Mesodermal cell (in vitro differentiated cells): ENCODE results near the gene BCL2L2.

Source experiments
- H3K27ac ChIP-seq: 2 replicates; pipeline ENCODE4 v1.7.0; 2013; ENCODE audit warnings: mild to moderate bottlenecking, low read depth, low read length, moderate library complexity; ENCODE audit not compliant: severe bottlenecking
- H3K36me3 ChIP-seq: 2 replicates; pipeline ENCODE4 v1.7.1; 2013; ENCODE audit warnings: mild to moderate bottlenecking, low read length, moderate library complexity; ENCODE audit not compliant: control insufficient read depth, insufficient read depth
- H3K4me1 ChIP-seq: one replicate; pipeline ENCODE4 v1.7.1; 2013; ENCODE audit warnings: mild to moderate bottlenecking, low read length; ENCODE audit not compliant: insufficient read depth, control insufficient read depth, poor library complexity, severe bottlenecking
- H3K4me3 ChIP-seq: 2 replicates; pipeline ENCODE4 v1.7.0; 2013; ENCODE audit warnings: low read length, control low read depth, mild to moderate bottlenecking; ENCODE audit not compliant: insufficient read depth, poor library complexity, severe bottlenecking; ENCODE audit errors: extremely low read depth
- H3K9me3 ChIP-seq: 2 replicates; pipeline ENCODE4 v1.7.1; 2013; ENCODE audit warnings: mild to moderate bottlenecking, low read length, moderate library complexity; ENCODE audit not compliant: control insufficient read depth
- WGBS, 2 experiments: methylation state at CpG; one replicate each; pipeline ENCODE4 v1.1.5; 2013; ENCODE audit warnings: missing lambda C conversion rate in 2 of 2; ENCODE audit not compliant: insufficient coverage in 2 of 2; 5-methylcytosine and 5-hydroxymethylcytosine counted together

The BCL2L2 gene

GRCh38 chr14:23349156-23349845 lies 42.7 kb downstream of the BCL2L2 start:
- 91 to 100% methylated on average over 2 to 8 of the region's 8 CpGs for WGBS, 2 experiments
- Histone ChIP-seq H3K9me3 (no peaks in the 10 kb centered on the region), H3K27ac (no peak overlapping the region), H3K4me3 (no peak overlapping the region), H3K36me3 (peaks cover 8% of the 10 kb centered on the region), H3K4me1 (peaks cover 4% of the 10 kb centered on the region)

GRCh38 chr14:23351681-23352505 lies 45.3 kb downstream of the BCL2L2 start:
- H3K27ac ChIP-seq: no peak overlapping the region
- H3K4me1 ChIP-seq: no peaks in the 10 kb centered on the region
- H3K36me3 ChIP-seq: peaks cover 13% of the 10 kb centered on the region
- H3K9me3 ChIP-seq: no peaks in the 10 kb centered on the region
- WGBS, 2 experiments: 8 to 13% methylated on average over 46 to 52 of the region's 61 CpGs
- peak overlapping the region; percentile 76 for H3K4me3 ChIP-seq

- H3K4me1 ChIP-seq: no peaks in the 10 kb centered on the region
- H3K36me3 ChIP-seq: peaks cover 20% of the 10 kb centered on the region
- no peaks in the 10 kb centered on the region for H3K9me3 ChIP-seq
- peak within 1 kb of the TSS; percentile 76 for H3K4me3 ChIP-seq
- 3 to 4% methylated on average over 23 to 25 of the region's 42 CpGs for WGBS, 2 experiments
- peak within 1 kb of the TSS; percentile 45 for H3K27ac ChIP-seq
These were observed 46.1 kb downstream of the BCL2L2 start, which contains the start of gene SLC22A17 for GRCh38 chr14:23352506-23353432. Gene SLC22A17 (minus strand): TSS chr14:23352887.

DNA sequence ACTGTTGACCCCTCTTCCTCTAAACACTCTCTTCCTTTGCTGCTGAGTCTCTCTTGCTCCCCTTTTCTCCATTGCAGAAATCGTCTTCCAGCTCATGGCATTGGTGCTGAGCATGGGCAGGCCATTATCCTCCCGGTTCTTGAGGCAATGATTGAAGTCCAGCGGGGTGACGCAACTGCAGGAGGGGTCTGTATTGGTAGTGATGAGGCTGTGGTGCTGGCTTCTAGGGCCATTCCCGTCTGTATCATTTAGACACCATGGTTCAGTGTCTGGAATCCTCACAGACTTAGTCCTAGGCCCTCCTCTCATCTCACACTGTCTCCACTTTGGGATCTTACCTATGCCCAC lies 46.8 kb downstream of the BCL2L2 start:
- Histone ChIP-seq H3K9me3 (no peaks in the 10 kb centered on the region), H3K36me3 (peaks cover 22% of the 10 kb centered on the region), H3K27ac (no peak overlapping the region), H3K4me3 (no peak overlapping the region), H3K4me1 (no peaks in the 10 kb centered on the region)
- 100% methylated on average over 1 of the region's 5 CpGs for WGBS, 2 experiments

- H3K27ac ChIP-seq: no peak overlapping the region
- no peaks in the 10 kb centered on the region for H3K4me1 ChIP-seq
- 92% methylated on average over 4 to 5 of the region's 6 CpGs for WGBS, 2 experiments
These were observed 48.4 kb downstream of the BCL2L2 start for GRCh38 chr14:23354990-23355389.

GRCh38 chr14:23355871-23356435 lies 49.3 kb downstream of the BCL2L2 start:
- Histone ChIP-seq H3K4me3 (no peak overlapping the region), H3K27ac (no peak overlapping the region), H3K4me1 (no peaks in the 10 kb centered on the region), H3K9me3 (no peaks in the 10 kb centered on the region), H3K36me3 (peaks cover 46% of the 10 kb centered on the region)
- 90 to 100% methylated on average over 1 of the region's 6 CpGs for WGBS, 2 experiments

More at GRCh38 chr14:23354990-23355389, 48.4 kb downstream of the BCL2L2 start:
- Histone ChIP-seq H3K9me3 (no peaks in the 10 kb centered on the region), H3K36me3 (peaks cover 36% of the 10 kb centered on the region), H3K4me3 (no peak overlapping the region)

DNA sequence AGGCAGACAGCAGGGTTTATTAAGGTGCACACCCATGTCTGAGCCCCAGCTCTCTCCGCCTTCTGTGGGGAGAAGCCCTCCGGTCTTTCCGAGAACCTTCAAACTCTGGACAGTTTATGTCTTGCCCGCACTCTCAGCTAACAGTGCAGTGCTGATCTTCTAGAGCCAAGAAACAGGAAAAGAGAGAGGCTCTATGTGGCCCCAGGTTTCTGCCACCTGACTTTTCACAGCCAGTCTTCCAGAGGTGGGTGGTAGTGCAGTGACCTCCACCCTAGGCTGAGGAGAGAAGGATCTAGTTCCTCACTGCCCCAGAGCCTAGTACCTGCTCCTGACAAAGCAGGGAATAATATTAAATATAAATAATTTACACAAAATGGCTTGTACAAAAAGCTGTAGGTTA lies 50.0 kb downstream of the BCL2L2 start:
- no peaks in the 10 kb centered on the region for H3K4me1 ChIP-seq
- H3K36me3 ChIP-seq: peaks cover 46% of the 10 kb centered on the region
- H3K27ac ChIP-seq: no peak overlapping the region
- H3K9me3 ChIP-seq: no peaks in the 10 kb centered on the region
- WGBS, 2 experiments: 84 to 94% methylated on average over 3 to 4 of the region's 4 CpGs
- H3K4me3 ChIP-seq: no peak overlapping the region

DNA sequence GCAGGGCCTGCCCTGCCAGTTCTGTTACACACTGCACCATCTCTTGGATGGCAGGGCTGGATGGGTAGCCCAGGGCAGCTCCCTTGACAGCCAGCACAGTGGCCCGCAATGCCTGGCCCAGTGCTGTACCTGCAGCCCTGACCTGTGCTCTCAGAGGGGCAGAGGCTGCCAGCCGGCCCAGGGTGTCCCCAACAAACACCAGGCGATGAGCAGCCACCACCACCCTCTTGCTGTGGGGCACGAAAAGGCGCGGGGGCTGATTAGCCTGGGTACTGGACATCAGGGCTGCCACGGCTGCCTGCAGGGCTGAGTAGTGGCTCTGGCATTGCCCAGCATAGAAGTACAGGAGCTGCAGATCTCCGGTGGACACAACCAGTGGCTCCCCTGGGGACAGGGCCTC lies 50.6 kb downstream of the BCL2L2 start:
- no peak overlapping the region for H3K4me3 ChIP-seq
- H3K27ac ChIP-seq: no peak overlapping the region
- H3K9me3 ChIP-seq: no peaks in the 10 kb centered on the region
- H3K4me1 ChIP-seq: no peaks in the 10 kb centered on the region
- 92 to 94% methylated on average over 8 of the region's 8 CpGs for WGBS, 2 experiments
- peaks cover 52% of the 10 kb centered on the region for H3K36me3 ChIP-seq

- Histone ChIP-seq H3K27ac (no peak overlapping the region), H3K4me3 (no peak overlapping the region), H3K4me1 (no peaks in the 10 kb centered on the region), H3K9me3 (no peaks in the 10 kb centered on the region), H3K36me3 (peaks cover 59% of the 10 kb centered on the region)
- WGBS, 2 experiments: 92 to 97% methylated on average over 3 of the region's 3 CpGs
These were observed 51.4 kb downstream of the BCL2L2 start for GRCh38 chr14:23358042-23358441.

- peaks cover 64% of the 10 kb centered on the region for H3K36me3 ChIP-seq
- 95 to 98% methylated on average over 5 to 11 of the region's 12 CpGs for WGBS, 2 experiments
- H3K27ac ChIP-seq: peak overlapping the region; percentile 32
- H3K4me3 ChIP-seq: no peak overlapping the region
- H3K9me3 ChIP-seq: no peaks in the 10 kb centered on the region
- no peaks in the 10 kb centered on the region for H3K4me1 ChIP-seq
These were observed 52.0 kb downstream of the BCL2L2 start for GRCh38 chr14:23358553-23359166.
